SU-DHL-6 (cell line): Measurements from ENCODE around the gene APOD.

Experiments
- EZH2phosphoT487 ChIP-seq: fragments of 200-600 bp; sonication (generic), shearing (Covaris generic); conservative IDR thresholded peaks from 2 replicates; pipeline ENCODE4 v1.6.1; 2018; ENCODE audit warnings: mild to moderate bottlenecking, antibody characterized with exemption, low read length, moderate library complexity, mixed read lengths
- TF ChIP-seq, protein P1 (sequence below): fragments of 200-600 bp; sonication (generic); IDR thresholded peaks from one replicate; pipeline ENCODE4 v1.5.1; 2017; ENCODE audit warnings: antibody characterized with exemption, mild to moderate bottlenecking, low read length, moderate library complexity; ENCODE audit not compliant: insufficient read depth, poor library complexity, severe bottlenecking

DNA sequence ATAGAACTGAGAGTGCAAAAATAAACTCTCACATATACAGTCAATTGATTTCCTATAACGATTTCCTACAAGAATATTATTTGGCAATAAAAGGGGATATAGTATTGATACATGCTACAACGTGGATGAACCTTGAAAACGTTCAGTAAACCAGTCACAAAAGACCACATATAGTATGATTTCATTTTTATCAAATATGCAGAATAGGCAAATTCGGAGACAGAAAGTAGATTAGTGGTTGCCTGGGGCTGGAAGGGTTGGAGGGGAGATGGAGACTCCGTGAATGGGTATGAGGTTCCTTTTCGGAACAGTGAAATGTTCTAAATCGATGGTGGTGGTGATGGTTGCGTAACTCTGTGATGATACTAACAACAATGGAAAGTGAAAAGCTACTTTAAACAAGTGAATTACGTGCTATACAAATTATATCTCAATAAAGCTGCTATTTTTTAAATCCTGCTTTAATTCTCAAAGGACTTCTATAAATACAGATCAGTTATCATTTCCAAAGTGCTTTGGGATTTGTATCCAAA lies 6.0 kb downstream of the APOD start:
- TF ChIP-seq, protein P1, sequence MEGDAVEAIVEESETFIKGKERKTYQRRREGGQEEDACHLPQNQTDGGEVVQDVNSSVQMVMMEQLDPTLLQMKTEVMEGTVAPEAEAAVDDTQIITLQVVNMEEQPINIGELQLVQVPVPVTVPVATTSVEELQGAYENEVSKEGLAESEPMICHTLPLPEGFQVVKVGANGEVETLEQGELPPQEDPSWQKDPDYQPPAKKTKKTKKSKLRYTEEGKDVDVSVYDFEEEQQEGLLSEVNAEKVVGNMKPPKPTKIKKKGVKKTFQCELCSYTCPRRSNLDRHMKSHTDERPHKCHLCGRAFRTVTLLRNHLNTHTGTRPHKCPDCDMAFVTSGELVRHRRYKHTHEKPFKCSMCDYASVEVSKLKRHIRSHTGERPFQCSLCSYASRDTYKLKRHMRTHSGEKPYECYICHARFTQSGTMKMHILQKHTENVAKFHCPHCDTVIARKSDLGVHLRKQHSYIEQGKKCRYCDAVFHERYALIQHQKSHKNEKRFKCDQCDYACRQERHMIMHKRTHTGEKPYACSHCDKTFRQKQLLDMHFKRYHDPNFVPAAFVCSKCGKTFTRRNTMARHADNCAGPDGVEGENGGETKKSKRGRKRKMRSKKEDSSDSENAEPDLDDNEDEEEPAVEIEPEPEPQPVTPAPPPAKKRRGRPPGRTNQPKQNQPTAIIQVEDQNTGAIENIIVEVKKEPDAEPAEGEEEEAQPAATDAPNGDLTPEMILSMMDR: no peak
- TF ChIP-seq EZH2phosphoT487: no peak
